Measurements from ENCODE around the gene NCEH1.

- TF ChIP-seq ESRRA (CRISPR knock-in tag; IDR thresholded peaks at IDR 0.05; ENCODE audit: borderline replicate concordance) (no peak), NR2C2 (CRISPR knock-in tag; IDR thresholded peaks at IDR 0.05) (no peak), SP1 (CRISPR knock-in tag; conservative IDR thresholded peaks at IDR 0.05) (no peak), TP53 (CRISPR knock-in tag; IDR thresholded peaks at IDR 0.05) (no peak)
- TF ChIP-seq, protein P1, sequence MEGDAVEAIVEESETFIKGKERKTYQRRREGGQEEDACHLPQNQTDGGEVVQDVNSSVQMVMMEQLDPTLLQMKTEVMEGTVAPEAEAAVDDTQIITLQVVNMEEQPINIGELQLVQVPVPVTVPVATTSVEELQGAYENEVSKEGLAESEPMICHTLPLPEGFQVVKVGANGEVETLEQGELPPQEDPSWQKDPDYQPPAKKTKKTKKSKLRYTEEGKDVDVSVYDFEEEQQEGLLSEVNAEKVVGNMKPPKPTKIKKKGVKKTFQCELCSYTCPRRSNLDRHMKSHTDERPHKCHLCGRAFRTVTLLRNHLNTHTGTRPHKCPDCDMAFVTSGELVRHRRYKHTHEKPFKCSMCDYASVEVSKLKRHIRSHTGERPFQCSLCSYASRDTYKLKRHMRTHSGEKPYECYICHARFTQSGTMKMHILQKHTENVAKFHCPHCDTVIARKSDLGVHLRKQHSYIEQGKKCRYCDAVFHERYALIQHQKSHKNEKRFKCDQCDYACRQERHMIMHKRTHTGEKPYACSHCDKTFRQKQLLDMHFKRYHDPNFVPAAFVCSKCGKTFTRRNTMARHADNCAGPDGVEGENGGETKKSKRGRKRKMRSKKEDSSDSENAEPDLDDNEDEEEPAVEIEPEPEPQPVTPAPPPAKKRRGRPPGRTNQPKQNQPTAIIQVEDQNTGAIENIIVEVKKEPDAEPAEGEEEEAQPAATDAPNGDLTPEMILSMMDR (IDR thresholded peaks at IDR 0.05) = no peak
- TF ChIP-seq, protein P2, sequence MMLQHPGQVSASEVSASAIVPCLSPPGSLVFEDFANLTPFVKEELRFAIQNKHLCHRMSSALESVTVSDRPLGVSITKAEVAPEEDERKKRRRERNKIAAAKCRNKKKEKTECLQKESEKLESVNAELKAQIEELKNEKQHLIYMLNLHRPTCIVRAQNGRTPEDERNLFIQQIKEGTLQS (CRISPR knock-in tag; conservative IDR thresholded peaks at IDR 0.05) = no peak
Observed at GRCh38 chr3:172651936-172652625, 58.8 kb downstream of the NCEH1 start.
